Measurements from ENCODE around the gene RAI14. TPM values are rescaled to one million over a fixed set of nuclear protein-coding genes. Genes with fewer than 3 reads are reported as not detected.

The RAI14 gene
- total and polyA plus RNA-seq, 2 donors (not counting 1 experiment from before 2014, with no cell fraction given) = 98.7 to 125 TPM

DNA sequence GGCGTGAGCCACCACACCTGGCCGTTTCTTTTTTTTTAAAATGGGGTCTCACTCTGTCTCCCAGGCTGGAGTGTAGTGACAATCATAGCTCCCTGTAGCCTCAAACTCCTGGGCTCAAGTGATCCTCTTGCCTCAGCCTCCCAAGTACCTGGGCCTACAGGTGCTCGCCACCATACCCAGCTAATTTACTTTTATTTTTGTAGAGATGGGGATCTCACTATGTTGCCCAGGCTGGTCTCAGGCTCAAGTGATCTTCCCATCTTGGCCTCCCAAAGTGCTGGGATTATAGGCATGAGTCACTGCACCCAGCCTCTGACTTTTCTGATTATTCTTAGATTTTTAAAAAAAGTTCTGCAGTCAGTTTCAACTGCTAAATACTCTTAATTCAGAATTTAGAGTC lies 21.3 kb downstream of the RAI14 start:
- no peaks in the 10 kb centered on the region for H3K9me3 ChIP-seq (ENCODE audit: control insufficient read depth, insufficient read depth, low read depth, low read length)
- DNase-seq (ENCODE audit: low read depth in 2 of 2) = no peak
- no peak overlapping the region for H3K4me3 ChIP-seq (replicated peaks in 1 of 4; ENCODE audit: control extremely low read depth in 1 of 4, insufficient read depth in 1 of 4, low read depth in 3 of 4, low read length in 4 of 4)
- TF ChIP-seq, protein P1, sequence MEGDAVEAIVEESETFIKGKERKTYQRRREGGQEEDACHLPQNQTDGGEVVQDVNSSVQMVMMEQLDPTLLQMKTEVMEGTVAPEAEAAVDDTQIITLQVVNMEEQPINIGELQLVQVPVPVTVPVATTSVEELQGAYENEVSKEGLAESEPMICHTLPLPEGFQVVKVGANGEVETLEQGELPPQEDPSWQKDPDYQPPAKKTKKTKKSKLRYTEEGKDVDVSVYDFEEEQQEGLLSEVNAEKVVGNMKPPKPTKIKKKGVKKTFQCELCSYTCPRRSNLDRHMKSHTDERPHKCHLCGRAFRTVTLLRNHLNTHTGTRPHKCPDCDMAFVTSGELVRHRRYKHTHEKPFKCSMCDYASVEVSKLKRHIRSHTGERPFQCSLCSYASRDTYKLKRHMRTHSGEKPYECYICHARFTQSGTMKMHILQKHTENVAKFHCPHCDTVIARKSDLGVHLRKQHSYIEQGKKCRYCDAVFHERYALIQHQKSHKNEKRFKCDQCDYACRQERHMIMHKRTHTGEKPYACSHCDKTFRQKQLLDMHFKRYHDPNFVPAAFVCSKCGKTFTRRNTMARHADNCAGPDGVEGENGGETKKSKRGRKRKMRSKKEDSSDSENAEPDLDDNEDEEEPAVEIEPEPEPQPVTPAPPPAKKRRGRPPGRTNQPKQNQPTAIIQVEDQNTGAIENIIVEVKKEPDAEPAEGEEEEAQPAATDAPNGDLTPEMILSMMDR (conservative IDR thresholded peaks at IDR 0.05 in 1 of 2, IDR thresholded peaks at IDR 0.05 in 1 of 2; ENCODE audit: low read depth in 1 of 2, low read length in 2 of 2) = no peak
- no peak for TF ChIP-seq EZH2 (IDR thresholded peaks at IDR 0.05; ENCODE audit: low read length, missing control alignments)
- H3K36me3 ChIP-seq (ENCODE audit: control insufficient read depth, insufficient read depth, low read length) = no peaks in the 10 kb centered on the region
- no peaks in the 10 kb centered on the region for H3K27me3 ChIP-seq (ENCODE audit: control insufficient read depth, insufficient read depth, low read length)
- H3K79me2 ChIP-seq (ENCODE audit: control insufficient read depth, insufficient read depth, low read length) = peaks cover 96% of the 10 kb centered on the region
- peaks cover 11% of the 10 kb centered on the region for H3K4me1 ChIP-seq (ENCODE audit: control insufficient read depth, extremely low read depth, insufficient read depth, low read length)
- no peak overlapping the region for H3K4me2 ChIP-seq (ENCODE audit: extremely low read depth, insufficient read depth, low read length)
- H2AFZ ChIP-seq (ENCODE audit: low read length) = no peak overlapping the region
- no peak overlapping the region for H3K27ac ChIP-seq (ENCODE audit: insufficient read depth, low read length)
- no peak overlapping the region for H3K9ac ChIP-seq (ENCODE audit: insufficient read depth, low read length)
- H4K20me1 ChIP-seq (ENCODE audit: control insufficient read depth, extremely low read depth, insufficient read depth, low read length) = no peaks in the 10 kb centered on the region

DNA sequence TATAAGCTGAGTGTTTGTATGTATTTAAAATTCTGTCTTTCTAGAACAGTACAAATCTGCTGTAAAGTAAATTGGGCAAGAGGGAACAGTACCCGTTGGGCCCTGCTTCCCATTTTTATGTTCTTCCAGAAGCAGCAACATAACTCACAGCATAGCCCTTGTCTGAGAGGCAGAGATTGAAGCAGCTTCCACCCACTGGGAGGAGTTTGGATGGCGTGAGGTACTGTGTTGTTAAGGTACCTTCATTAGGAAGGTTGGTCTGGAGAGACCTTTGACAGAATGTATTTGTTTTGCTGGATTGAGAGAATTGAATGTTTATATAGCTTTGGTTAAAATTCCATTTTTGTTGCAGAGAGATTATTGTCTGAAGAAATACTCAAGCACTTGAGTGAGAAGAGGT lies 24.8 kb downstream of the RAI14 start:
- Histone ChIP-seq H3K4me2 (ENCODE audit: extremely low read depth, insufficient read depth, low read length) (no peak overlapping the region), H3K4me1 (ENCODE audit: control insufficient read depth, extremely low read depth, insufficient read depth, low read length) (peaks cover 22% of the 10 kb centered on the region), H3K79me2 (ENCODE audit: control insufficient read depth, insufficient read depth, low read length) (peaks cover 98% of the 10 kb centered on the region), H3K9ac (ENCODE audit: insufficient read depth, low read length) (no peak overlapping the region), H3K36me3 (ENCODE audit: control insufficient read depth, insufficient read depth, low read length) (no peaks in the 10 kb centered on the region), H3K9me3 (ENCODE audit: control insufficient read depth, insufficient read depth, low read depth, low read length) (no peaks in the 10 kb centered on the region), H3K27me3 (ENCODE audit: control insufficient read depth, insufficient read depth, low read length) (no peaks in the 10 kb centered on the region), H2AFZ (ENCODE audit: low read length) (no peak overlapping the region), H4K20me1 (ENCODE audit: control insufficient read depth, extremely low read depth, insufficient read depth, low read length) (peaks cover 4% of the 10 kb centered on the region), H3K27ac (ENCODE audit: insufficient read depth, low read length) (no peak overlapping the region), H3K4me3 (replicated peaks in 1 of 4; ENCODE audit: control extremely low read depth in 1 of 4, insufficient read depth in 1 of 4, low read depth in 3 of 4, low read length in 4 of 4) (no peak overlapping the region)
- DNase-seq (ENCODE audit: low read depth in 2 of 2) = no peak
- TF ChIP-seq, protein P1 (conservative IDR thresholded peaks at IDR 0.05 in 1 of 2, IDR thresholded peaks at IDR 0.05 in 1 of 2; ENCODE audit: low read depth in 1 of 2, low read length in 2 of 2) = no peak

DNA sequence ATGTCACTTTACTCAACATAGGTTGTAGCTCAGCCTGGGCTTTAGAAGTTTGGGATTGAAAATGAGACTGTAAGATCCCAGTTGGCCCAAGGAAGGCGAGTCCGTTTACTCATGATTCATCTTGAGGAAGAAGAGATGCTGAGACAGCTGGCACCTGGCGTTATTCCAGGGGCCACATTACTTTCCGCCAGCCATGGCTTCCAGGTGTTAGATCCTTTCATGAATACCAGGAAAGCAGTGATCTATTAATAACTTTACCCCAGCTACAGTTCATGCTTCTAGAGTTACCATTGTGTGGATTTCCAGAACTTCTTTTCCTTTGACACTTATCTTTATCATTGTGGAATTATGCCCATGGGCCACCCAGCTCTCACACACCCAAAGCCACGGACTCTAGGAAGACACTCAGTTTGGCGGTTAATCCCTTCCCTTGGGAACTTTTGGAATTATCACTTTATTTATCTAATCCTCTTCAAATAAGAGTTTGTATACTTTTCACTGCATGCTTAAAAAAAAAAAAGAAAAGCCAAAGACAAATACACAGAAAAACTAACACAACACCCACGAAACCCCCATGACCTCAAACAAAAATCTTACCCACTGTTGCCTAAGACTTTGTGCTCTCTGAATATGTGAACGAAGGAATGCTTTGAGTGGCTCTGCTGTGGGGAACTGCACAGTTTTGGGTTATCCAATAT lies 26.9 kb downstream of the RAI14 start:
- Histone ChIP-seq H3K9ac (ENCODE audit: insufficient read depth, low read length) (no peak overlapping the region), H3K4me1 (ENCODE audit: control insufficient read depth, extremely low read depth, insufficient read depth, low read length) (peaks cover 17% of the 10 kb centered on the region), H3K79me2 (ENCODE audit: control insufficient read depth, insufficient read depth, low read length) (peaks cover 96% of the 10 kb centered on the region), H3K4me3 (replicated peaks in 1 of 4; ENCODE audit: control extremely low read depth in 1 of 4, insufficient read depth in 1 of 4, low read depth in 3 of 4, low read length in 4 of 4) (no peak overlapping the region), H2AFZ (ENCODE audit: low read length) (no peak overlapping the region), H3K36me3 (ENCODE audit: control insufficient read depth, insufficient read depth, low read length) (peaks cover 4% of the 10 kb centered on the region), H3K9me3 (ENCODE audit: control insufficient read depth, insufficient read depth, low read depth, low read length) (no peaks in the 10 kb centered on the region), H3K27ac (ENCODE audit: insufficient read depth, low read length) (no peak overlapping the region), H4K20me1 (ENCODE audit: control insufficient read depth, extremely low read depth, insufficient read depth, low read length) (peaks cover 4% of the 10 kb centered on the region), H3K4me2 (ENCODE audit: extremely low read depth, insufficient read depth, low read length) (no peak overlapping the region), H3K27me3 (ENCODE audit: control insufficient read depth, insufficient read depth, low read length) (no peaks in the 10 kb centered on the region)
- peak in 1 of 2 donors; percentile 87 for DNase-seq (ENCODE audit: low read depth in 2 of 2)
- TF ChIP-seq, protein P1 (conservative IDR thresholded peaks at IDR 0.05 in 1 of 2, IDR thresholded peaks at IDR 0.05 in 1 of 2; ENCODE audit: low read depth in 1 of 2, low read length in 2 of 2) = no peak
- no peak for TF ChIP-seq EZH2 (IDR thresholded peaks at IDR 0.05; ENCODE audit: low read length, missing control alignments)
